GM18868 (cell line): ENCODE measurements around the gene GPR78.

Experiments used
- ATAC-seq: cut with Tn5 transposase; IDR thresholded peaks from one replicate; pipeline ENCODE4 v1.9.1; 2021; ENCODE audit warnings: mild to moderate bottlenecking, moderate library complexity; ENCODE audit not compliant: unreplicated experiment

GPR78 gene

DNA sequence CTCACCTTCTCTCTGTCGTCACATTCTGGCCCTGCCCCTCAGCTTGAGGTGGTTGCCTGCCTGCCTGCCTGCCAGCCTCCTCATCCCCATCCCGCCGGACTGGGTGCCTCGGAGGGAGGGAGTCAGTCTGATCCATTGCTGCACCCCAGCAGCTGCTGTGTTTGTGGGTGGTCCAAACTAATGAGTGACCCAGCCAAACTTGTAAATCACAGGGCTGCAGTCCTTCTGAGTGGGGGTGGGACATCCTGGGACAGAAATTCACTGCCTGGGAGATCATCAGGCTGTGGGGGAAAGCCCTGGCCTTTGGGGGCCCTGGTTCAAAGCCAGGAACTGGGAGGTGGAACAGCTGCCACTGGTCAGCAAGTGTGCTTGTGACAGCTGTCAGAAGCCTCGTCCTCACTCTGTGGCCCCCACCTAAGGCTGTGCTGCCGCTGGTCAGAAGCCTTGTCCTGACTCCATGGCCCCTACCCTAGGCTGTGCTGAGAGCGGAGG is 5.6 kb downstream of the GPR78 start:
- ATAC-seq = no peak

DNA sequence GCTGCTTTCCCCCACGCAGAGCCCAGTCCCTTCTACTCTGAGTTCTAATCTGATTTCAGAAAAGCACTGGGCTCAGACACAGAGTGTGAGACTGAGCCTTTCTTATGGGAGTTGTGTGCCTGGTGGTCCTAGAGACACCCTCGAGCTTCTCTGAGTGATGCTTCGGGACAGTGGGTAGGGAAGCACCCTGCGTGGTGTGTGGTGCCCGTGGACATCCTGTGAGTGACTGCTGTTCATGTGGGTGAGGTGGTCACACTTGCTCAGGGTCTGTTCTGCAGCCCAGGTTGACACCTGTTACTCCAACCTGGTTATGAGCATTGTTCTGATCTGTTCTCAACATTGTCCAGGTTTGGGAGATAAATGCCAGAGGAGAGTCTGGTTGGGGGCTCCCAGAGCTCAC is 6.1 kb downstream of the GPR78 start:
- no peak for ATAC-seq

DNA sequence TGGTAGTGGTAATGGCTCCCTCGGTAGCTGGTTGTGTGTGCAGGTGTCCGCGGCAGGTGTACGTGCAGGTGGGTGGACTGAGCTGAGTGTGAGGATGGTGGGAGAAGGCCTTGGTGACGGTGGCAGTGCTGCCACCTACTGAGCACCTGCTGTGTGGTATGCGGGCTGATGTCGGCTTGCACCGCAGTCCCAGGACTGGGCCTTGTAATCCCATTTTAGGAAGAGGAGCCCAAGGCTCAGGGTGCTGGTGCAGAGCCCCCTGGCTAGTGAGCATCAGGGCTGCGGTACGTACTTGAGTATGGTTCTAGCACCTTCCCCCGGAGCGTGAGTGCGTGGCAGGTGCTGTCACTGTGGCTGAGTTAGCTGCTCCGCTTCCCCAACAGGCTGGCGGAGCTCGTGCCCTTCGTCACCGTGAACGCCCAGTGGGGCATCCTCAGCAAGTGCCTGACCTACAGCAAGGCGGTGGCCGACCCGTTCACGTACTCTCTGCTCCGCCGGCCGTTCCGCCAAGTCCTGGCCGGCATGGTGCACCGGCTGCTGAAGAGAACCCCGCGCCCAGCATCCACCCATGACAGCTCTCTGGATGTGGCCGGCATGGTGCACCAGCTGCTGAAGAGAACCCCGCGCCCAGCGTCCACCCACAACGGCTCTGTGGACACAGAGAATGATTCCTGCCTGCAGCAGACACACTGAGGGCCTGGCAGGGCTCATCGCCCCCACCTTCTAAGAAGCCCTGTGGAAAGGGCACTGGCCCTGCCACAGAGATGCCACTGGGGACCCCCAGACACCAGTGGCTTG is 6.7 kb downstream of the GPR78 start:
- no peak for ATAC-seq

DNA sequence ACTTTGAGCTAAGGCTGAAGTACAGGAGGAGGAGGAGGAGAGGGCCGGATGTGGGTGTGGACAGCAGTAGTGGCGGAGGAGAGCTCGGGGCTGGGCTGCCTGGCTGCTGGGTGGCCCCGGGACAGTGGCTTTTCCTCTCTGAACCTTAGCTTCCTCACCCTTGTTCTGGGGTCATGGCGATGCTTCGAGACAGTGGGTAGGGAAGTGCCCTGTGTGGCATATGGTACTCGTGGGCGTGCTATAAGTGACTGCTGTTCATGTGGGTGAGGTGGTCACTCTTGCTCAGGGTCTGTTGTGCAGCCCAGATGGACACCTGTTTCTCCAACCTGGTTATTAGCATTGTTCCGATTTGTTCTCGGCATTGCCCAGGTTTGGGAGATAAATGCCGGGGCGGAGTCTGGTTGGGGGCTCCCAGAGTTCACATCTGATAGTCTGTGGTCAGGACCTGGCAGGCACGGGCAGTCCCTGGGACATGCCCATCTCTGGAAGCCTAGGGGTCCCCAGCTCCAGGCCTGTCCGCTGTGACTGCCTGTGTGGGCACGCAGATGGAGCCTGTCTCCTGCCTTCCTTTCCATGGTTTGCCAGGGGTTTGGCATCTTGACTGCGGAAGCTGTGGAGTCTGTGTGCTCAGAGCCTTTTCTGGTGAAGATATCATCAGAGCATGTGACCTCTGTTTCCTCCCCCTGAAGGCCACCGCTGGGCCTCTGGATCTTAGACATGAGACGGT is 7.4 kb downstream of the GPR78 start:
- no peak for ATAC-seq

DNA sequence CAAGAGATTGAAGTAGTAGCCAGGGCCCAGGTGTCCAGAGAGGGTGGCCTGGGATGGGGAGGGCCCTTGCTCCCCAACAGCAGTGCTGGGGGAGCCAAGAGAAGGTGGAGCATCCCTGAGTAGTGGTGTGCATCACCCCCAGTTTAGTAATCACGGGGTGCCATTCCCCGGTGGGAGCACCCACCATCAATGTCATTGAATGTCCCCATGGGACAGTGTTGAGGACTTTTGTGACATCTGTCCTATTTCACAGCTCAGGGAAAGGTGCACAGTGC is 7.9 kb downstream of the GPR78 start:
- no peak for ATAC-seq

DNA sequence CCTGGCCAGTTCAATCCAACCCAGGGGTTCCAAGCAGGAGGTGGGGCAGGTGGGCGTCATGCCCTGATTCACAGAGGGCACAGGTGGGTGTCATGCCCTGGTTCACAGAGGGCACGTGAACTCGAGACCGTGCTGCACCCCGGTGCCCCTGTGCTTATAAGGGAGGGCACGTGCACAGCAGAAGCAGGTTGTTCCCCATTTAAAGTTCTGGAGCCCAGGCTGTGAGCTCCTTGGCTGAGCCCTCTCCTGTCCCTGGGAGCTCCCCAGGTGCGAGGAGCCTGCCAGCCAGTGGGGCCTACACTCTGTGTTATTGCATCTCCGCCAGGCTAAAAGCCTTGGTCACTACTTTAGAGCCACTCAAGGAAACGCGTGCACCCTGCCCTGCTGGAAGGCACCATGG is 9.1 kb downstream of the GPR78 start:
- ATAC-seq = no peak

DNA sequence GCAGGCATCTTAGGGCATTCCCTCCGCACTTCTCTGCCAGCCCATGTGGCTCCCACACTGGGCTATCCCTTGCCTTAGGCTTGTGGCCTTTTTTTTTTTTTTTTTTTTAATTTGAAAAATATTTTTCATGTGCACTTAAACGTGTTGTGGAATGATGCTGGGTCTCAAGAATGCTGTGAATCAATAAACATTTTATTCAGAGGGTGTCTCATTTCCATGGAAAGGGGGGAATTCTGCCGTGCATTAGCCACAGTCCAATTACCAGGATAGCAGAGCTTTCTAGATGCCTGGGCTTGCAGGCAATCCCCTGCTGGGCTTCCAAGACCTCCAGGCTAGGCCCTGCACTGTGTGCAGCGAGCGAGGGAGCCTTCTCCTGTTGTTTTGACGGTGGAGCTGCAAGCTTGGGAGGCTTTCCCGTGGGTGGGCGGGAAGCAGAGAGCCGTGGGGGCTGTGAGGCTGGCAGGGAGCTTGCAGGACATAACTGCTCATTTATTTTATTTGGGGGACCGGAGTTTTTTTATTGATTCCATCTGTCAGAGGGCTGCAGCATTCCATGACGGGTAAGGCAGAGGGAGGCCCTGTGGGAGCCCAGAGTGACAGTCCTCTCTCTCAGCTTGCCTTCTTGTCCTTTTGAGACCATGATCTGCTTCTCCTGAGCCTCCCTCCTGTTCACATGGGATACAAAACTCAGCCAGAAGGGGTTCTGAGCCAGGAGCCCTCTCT is 9.8 kb downstream of the GPR78 start:
- ATAC-seq = no peak

DNA sequence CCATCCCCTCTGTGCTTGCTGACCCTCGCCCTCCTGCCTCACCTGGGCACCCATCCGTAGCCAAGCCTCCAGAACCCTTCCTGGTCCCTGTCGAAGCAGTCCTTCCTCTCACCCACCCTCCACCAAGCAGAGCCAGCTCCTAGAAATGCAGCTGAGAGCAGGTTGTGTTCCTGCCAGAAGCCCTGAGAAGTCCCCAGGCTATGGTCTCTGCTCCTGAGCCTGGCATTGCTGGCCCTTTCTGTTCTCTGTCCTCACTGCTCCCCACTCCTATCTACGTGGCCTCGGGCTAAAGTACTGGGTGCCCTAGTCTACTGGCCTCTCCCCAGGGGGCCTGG is 10.3 kb downstream of the GPR78 start:
- ATAC-seq = no peak

DNA sequence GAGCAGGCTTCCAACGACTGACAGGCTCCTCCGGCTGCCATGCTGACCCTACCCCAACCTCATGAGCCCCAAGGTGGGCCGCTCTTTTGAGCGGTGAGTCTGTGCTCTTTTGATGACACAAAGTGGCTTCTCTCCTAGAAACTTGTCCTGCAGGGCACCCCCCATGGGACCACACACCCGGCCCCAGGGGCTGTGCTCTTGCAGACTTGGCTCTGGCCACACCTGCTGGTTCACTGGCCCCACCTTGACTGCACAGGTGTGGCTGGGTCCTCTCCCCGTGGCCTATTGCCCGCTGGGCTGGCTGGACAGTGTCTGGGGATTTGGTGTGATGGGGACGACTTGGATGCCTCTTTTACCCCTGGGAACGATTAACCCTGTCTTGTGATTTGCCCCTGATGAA is 10.9 kb downstream of the GPR78 start:
- ATAC-seq = no peak

DNA sequence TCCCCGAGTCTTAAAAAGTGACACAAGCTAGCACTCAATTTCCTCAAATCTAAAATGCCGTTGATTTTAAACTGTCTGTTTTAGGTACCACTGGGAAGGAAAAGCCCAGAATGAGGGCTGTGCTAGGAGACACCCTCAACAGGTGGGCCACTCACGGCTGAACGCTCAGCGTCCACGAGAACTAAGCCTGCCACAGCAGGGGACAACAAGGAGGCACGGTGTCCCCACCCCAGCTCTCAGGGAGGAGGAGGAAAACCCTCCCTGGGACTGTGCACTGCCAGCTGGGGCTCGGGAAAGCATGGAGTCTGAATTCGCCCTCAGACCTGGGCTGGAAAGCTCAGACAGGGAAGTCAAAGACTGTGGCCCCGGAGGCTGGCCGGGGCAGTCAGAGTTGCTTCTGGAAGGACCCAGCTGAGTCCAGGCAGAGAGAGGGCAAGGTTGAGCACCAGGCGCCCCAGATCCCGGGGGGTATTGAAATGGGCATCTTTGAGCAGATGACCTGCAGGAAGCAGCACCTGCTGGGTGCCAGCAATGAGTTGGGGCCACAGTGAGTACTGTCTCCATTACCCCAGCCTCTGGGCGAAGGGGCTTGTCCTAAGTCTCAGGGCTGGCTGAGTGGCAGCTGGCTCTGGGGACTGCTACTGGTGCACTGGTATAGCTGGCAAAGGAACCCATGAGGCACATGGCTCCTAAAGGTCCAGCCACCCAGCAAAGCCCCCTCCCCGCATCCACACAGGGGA is 11.6 kb downstream of the GPR78 start:
- ATAC-seq = no peak

DNA sequence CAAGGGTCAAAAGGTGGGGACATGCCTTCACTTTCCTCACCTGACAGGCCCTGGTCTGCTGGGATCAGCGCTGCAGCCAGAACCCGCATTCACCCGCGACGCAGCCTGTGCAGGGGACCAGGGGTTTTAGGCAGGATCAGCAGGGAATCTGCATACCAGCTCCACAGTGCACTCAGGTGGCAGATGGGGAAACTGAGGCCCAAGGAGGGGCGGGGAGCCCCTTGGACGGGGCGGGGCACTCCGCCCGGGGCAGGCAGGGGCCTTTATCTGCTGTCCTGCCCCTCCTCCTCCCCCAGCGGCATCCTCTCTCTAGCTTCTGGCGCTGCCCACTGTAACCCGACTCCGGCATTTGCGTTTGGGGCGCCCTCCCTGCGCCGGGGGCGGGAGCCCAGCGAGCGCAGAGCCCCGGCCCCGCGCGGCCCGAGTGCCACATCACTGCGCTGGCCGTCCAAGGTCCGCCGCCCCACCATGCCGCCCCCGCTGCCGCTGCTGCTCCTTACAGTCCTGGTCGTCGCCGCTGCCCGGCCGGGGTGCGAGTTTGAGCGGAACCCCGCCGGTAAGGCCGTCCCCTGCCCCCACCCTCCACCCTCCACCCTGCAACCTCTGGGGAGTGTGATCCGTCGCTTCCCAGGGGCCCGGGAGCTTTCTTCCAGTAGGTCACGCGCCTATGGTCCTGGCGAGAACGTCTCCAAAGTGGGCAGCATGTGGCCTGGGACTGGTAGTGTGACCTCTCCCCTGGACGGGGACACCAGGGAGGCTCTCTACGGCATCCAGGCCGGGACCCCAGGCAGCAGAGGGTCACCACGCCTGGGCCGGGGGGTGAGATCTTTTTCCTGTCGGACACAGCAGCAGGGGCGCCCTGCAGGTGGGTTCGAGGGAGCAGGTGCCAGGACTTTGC is 12.4 kb downstream of the GPR78 start, which contains the start of gene CPZ:
Gene CPZ, plus strand, starts transcription at position 400 of the 898 bp plus-strand sequence. Its CDS starts 69 bp downstream, at position 469.
- ATAC-seq = no peak

DNA sequence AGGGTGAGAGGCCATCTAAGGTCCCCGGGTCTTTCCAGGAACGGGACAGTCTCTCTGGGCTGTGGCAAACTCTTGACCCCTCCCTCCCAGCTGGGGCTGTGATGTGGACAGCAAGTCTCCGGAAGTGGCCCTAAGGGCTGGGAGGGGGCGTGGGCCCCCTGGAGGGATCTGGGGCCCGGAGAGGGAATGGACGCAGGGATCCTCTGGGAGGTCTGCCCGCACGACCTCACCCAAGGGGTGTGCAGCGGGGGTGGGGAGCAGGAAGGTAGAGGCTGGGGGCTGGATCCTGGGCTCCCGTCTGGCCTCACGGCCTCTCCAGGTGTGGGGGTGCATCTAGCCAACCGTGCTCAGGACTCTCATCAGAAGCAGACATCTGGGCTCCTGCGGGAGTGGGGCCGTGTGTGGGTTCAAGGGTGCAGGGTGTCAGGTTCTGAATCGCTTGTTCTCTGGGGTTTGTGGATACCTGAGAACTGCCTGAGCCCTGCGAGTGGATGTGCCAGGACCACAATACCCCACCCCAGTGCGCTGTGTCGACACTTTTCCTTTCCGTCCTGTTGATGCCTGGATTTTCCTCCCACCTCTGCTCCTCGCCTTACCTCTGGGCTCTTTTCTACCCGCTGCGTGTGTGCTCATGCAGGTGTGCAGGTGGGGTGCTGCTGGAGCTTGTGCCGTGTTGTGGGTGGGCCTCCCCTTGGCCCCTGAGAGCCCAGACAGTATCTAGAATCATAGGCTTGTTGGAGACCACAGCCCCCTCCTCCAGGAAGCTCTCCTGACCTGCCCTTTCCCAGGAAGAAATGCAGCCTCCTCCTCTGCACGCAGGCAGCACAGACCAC is 13.3 kb downstream of the GPR78 start:
- ATAC-seq = no peak

DNA sequence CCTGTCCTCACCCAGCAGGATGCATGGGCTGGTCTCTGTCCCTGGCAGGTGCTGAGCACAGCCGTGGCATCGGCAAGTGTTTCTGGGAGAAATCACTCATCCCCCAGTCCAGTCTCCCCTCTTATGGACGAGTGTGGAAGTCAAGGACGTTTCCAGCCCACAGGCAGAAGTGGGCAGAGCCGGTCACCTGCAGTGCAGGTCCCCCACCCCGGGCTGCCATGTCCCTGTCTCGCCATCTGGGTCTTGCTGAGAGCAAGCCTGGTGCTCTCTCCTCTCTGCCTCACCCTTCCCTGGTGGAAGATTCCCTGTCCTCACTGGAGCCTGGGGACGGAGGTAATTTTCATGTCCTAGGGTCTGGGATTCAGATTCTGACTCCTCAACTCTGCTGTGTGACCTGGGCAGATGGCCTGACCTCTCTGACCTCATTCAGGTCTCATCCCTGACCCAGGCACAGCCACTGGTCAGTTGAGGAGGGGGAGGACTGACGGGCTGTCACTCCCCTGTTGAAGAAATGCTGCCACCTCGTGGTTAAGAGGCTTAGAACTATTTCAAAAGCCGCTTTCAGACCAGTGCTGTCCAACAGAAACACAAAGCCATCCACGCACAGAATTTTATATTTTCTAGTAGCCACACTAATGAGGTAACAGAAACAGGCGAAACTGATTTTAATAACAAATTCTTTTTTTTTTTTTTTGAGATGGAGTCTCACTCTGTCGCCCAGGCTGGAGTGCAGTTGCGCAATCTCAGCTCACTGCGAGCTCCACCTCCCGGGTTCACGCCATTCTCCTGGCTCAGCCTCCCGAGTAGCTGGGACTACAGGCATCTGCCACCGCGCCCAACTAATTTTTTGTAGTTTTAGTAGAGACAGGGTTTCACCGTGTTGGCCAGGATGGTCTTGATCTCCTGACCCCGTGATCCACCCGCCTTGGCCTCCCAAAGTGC is 14.2 kb downstream of the GPR78 start:
- no peak for ATAC-seq

DNA sequence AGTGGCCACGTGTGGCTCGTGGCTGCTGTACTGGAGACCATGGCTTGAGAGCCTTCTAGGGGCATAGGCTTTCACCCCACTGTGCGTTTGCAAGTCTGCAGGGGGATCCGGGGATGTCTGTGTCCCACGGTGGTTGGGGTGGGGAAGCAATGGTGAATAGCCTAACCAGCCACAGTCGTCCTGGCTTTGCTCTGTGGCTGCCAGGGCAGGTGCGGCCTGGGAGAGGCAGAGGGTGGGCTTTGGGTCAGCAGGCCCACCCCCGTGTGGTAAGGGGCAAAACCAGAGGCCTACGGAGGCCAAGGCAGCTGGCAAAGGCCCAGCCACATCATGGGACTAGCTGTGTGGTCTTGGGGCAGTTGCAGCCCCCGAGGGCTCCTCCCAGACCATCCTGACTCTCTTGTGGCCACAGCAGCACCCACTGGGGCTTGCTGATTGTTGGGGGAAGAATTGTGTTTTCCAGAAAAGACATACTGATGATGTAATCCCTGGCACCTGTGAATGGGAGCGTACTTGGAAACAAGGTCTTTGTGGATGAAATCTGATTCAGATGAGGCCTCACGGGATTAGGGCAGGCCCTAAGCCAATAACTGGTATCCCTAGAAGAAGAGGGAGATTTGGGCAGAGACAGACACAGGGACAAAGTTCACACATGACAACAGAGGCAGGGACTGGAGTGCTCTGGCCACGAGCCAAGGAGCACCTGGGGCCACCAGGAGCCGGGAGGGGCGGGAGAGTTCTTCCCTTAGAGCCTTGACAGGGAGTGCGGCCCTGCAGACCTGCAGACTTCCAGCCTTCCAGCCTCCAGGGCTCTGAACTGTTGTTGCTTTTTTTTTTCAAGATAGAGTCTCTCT is 15.3 kb downstream of the GPR78 start:
- ATAC-seq = no peak

DNA sequence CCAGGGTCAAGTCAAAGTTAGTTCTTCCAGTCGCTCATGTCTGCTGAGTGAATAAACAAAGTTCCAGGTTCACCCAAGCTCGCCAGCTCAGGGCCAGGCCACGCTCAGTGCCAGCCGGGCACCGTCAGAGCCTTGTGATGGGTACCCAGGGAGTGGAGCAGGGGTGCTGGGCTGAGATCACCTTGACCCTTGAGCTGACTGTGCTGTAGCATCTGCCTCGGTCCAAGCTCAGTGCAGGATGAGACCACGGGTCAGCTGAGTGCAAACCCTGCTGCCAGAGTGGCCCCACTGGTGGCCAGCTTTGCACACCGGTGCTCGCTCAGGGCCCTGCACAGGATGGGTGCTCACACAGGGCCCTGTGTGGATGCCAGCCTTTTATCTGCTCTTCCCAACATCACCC is 16.7 kb downstream of the GPR78 start:
- no peak for ATAC-seq

DNA sequence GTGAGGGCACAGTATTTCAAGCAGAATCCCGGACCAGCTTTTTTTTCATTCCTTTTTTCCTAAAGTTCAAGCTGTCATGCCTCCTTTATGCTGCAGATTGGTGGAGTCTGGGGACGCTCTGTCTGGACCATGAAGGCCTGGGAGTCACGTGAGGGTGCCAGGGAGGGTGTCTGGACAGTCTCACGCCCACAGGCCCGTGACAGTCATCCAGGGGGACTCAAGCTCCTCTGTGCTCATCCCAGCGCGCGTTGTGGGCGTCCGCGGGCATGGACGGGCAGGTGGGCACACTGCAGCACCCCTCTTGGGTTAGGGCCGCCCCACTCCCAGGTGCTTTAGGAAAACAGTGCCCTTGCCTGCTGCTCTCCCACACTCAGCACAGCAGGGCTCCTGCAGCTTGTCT is 17.1 kb downstream of the GPR78 start:
- no peak for ATAC-seq

DNA sequence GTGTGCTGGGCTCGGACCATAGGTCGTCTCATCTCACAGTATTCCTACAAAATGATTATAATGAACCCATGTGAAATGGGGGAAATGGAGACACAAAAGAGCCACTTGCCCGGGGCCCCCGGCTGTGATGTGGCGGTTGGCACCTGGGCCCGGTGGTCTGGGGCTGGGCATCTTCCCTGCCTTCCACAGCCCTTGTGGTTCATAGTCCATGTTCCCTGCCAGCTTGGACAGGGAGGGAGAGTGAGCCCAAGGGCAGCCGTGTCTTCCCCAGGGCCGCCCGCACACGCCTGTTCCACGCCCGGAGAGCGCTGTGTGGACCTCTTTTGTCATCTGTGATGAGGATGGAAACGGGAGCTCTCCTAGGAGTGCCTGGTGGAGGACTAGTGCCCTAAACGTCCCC is 17.6 kb downstream of the GPR78 start:
- no peak for ATAC-seq
